HCT116 (cell line): ENCODE measurements around the gene C11orf54. TPM values are rescaled to one million over a fixed set of nuclear protein-coding genes. Genes with fewer than 3 reads are reported as not detected.

Experiments used
- ATAC-seq: fragments of 200-7000 bp; cut with Tn5 transposase; 2 replicates; pipeline ENCODE4 v1.9.1; 2020; ENCODE audit warnings: mild to moderate bottlenecking, moderate library complexity
- BruUV-seq: library from RNA; stranded (reverse); fragments of 400-500 nt; replicated peaks from 2 replicates; lab custom pipeline; 2021; lab: Mats Ljungman, UMichigan
- CTCF ChIA-PET: fragments of 300-600 bp; sonication (Branson Sonifier 250); formaldehyde crosslinking; loops from one replicate; lab custom pipeline; 2021; ENCODE audit warnings: antibody characterized with exemption; lab: Charles Lee
- POLR2A ChIA-PET: fragments of 300-600, 350-600 bp; sonication (Branson Sonifier 250); formaldehyde crosslinking; loops from one replicate; lab custom pipeline; 2021; ENCODE audit warnings: antibody characterized with exemption; lab: Charles Lee
- RAD21 ChIA-PET, 2 experiments: fragments of 300-600 bp; sonication (Branson Sonifier 250); formaldehyde crosslinking; loops; one replicate each; lab custom pipeline; 2023; ENCODE audit warnings: low total read pairs in 2 of 2; ENCODE audit not compliant: uncharacterized antibody in 2 of 2, unreplicated experiment in 2 of 2, low non-redundant PET in 1 of 2; lab: Charles Lee
- DNase-seq: peaks from one replicate; pipeline ENCODE4 v3.0.0-alpha.2; 2010; ENCODE audit warnings: low read depth, low spot score
- H2AFZ ChIP-seq: fragments of 200-600 bp; shearing (Covaris generic), sonication (generic); 2 replicates; pipeline ENCODE4 v1.6.1; 2017; ENCODE audit warnings: low read depth, mixed run types, mixed read lengths, antibody characterized with exemption, low read length; ENCODE audit not compliant: poor library complexity, severe bottlenecking
- H3K27ac ChIP-seq: 2 replicates; pipeline ENCODE4 v1.5.1; 2012; ENCODE audit warnings: low read depth, low read length
- H3K27me3 ChIP-seq: fragments of 200-600 bp; sonication (generic); 2 replicates; pipeline ENCODE4 v1.6.1; 2016; ENCODE audit warnings: mixed run types, low read length, mixed read lengths; ENCODE audit not compliant: insufficient read depth
- H3K36me3 ChIP-seq, 2 experiments: fragments of 200-500 bp in 1 of 2; fragments of 200-600 bp in 1 of 2; sonication (Bioruptor generic) in 1 of 2; sonication (generic) in 1 of 2; 2 replicates each; pipeline versions ENCODE4 v1.5.1 to v1.6.1; 2014 to 2016; ENCODE audit warnings: low read length in 2 of 2, inconsistent platforms in 1 of 2, mixed read lengths in 1 of 2, mixed run types in 1 of 2; ENCODE audit not compliant: insufficient read depth in 2 of 2, control insufficient read depth in 1 of 2
- H3K4me1 ChIP-seq, 2 experiments: fragments of 200-600 bp in 1 of 2; sonication (generic) in 1 of 2; 2 replicates each; pipeline versions ENCODE4 v1.5.1 to v1.6.1; 2012 to 2017; ENCODE audit warnings: low read length in 2 of 2, inconsistent platforms in 1 of 2, mild to moderate bottlenecking in 1 of 2, mixed read lengths in 1 of 2, mixed run types in 1 of 2, moderate library complexity in 1 of 2; ENCODE audit not compliant: insufficient read depth in 2 of 2, control insufficient read depth in 1 of 2
- H3K4me2 ChIP-seq: fragments of 200-600 bp; sonication (generic); 2 replicates; pipeline ENCODE4 v1.6.1; 2017; ENCODE audit warnings: mixed run types, low read length, mixed read lengths
- H3K4me3 ChIP-seq, 2 experiments: fragments of 200-600 bp in 1 of 2; sonication (generic) in 1 of 2; replicated peaks in 1 of 2; 2 replicates each; pipeline ENCODE4 v1.5.1; 2011 to 2016; ENCODE audit warnings: low read length in 2 of 2, control low read depth in 1 of 2, low read depth in 1 of 2, mild to moderate bottlenecking in 1 of 2, mixed read lengths in 1 of 2, mixed run types in 1 of 2
- H3K79me2 ChIP-seq: fragments of 200-600 bp; sonication (generic); 2 replicates; pipeline ENCODE4 v1.6.1; 2017; ENCODE audit warnings: mild to moderate bottlenecking, mixed run types, low read length, moderate library complexity, mixed read lengths; ENCODE audit not compliant: insufficient read depth
- H3K9ac ChIP-seq: fragments of 200-600 bp; sonication (generic); 2 replicates; pipeline ENCODE4 v1.6.1; 2016; ENCODE audit warnings: low read length, mixed read lengths
- H3K9me2 ChIP-seq: fragments of 200-600 bp; sonication (generic), shearing (Covaris generic); 2 replicates; pipeline ENCODE4 v1.6.1; 2017; ENCODE audit warnings: mixed run types, mild to moderate bottlenecking, moderate library complexity; ENCODE audit not compliant: insufficient read depth
- H3K9me3 ChIP-seq, 2 experiments: fragments of 200-500 bp in 1 of 2; fragments of 200-600 bp in 1 of 2; sonication (Bioruptor generic) in 1 of 2; sonication (generic) in 1 of 2; 2 replicates each; pipeline ENCODE4 v1.6.1; 2014 to 2017; ENCODE audit warnings: low read length in 2 of 2, mixed read lengths in 2 of 2, inconsistent platforms in 1 of 2, low read depth in 1 of 2, mild to moderate bottlenecking in 1 of 2, mixed run types in 1 of 2, moderate library complexity in 1 of 2; ENCODE audit not compliant: control insufficient read depth in 1 of 2, insufficient read depth in 1 of 2
- H4K20me1 ChIP-seq: fragments of 200-600 bp; sonication (generic), shearing (Covaris generic); 2 replicates; pipeline ENCODE4 v1.6.1; 2017; ENCODE audit warnings: mixed run types, mild to moderate bottlenecking, moderate library complexity; ENCODE audit not compliant: insufficient read depth
- CBX3 ChIP-seq: IDR thresholded peaks from 2 replicates; pipeline ENCODE4 v1.6.1; 2012; ENCODE audit warnings: low read depth
- EGR1 ChIP-seq: IDR thresholded peaks from 2 replicates; pipeline ENCODE4 v1.6.1; 2012; ENCODE audit warnings: low read depth
- EZH2 ChIP-seq: fragments of 200-600 bp; sonication (generic); IDR thresholded peaks from 2 replicates; pipeline ENCODE4 v1.6.1; 2017; ENCODE audit warnings: antibody characterized with exemption, mixed run types
- JUND ChIP-seq: IDR thresholded peaks from 2 replicates; pipeline ENCODE4 v1.6.1; 2012
- RAD21 ChIP-seq: IDR thresholded peaks from 2 replicates; pipeline ENCODE4 v1.6.1; 2012; ENCODE audit warnings: low read depth, mild to moderate bottlenecking
- SIN3A ChIP-seq: IDR thresholded peaks from 2 replicates; pipeline ENCODE4 v1.6.1; 2012; ENCODE audit warnings: low read depth
- SP1 ChIP-seq: IDR thresholded peaks from 2 replicates; pipeline ENCODE4 v1.6.1; 2012; ENCODE audit warnings: low read depth
- SRF ChIP-seq: IDR thresholded peaks from 2 replicates; pipeline ENCODE4 v1.6.1; 2012; ENCODE audit warnings: low read depth
- TCF7L2 ChIP-seq: IDR thresholded peaks from 2 replicates; pipeline ENCODE4 v1.7.0; 2011; ENCODE audit warnings: borderline replicate concordance, inconsistent platforms; ENCODE audit not compliant: insufficient read depth, insufficient read length; ENCODE audit errors: extremely low read depth
- ZFX ChIP-seq: fragments of 450-650 bp; IDR thresholded peaks from 2 replicates; pipeline ENCODE4 v1.6.1; 2017
- ZNF274 ChIP-seq: fragments of 200-500 bp; sonication (Bioruptor generic); IDR thresholded peaks from 2 replicates; pipeline ENCODE4 v1.6.1; 2014; ENCODE audit warnings: mild to moderate bottlenecking, low read depth, low read length, inconsistent platforms
- intact Hi-C: fragments of 100-400 bp; cut with micrococcal nuclease; formaldehyde crosslinking; loops from 2 replicates; pipeline ENCODE4 v1.10.0; 2022
- total RNA-seq: library from RNA; stranded (reverse); gene quantifications from one replicate; pipeline ENCODE4 v1.2.1, GENCODE V29; 2021; ENCODE audit not compliant: unreplicated experiment
- TF ChIP-seq, protein P1 (sequence below): IDR thresholded peaks from 2 replicates; pipeline ENCODE4 v1.6.1; 2012; ENCODE audit warnings: low read depth

Gene C11orf54
- total RNA-seq, 1 experiment from 2014 or later, result 26.1 TPM

DNA sequence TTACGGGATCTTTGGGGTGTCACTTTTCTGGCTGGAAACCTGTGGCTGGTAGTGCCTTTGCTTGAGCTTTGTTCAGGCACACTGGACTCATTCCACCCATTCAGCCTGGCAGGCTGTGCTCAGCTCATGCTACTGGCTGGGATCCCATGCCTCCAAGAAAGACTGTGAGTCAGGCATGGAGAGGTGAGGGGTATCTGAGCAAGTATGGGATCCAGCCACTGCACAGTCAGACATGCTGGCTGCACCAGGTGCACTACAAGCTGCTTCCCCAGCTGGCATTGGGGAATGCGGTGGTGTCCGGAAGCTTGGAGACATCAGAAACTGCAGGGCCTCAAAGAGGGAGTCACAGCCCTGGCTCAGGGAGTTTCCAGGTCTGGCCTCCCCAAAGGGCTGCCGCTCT is 30.7 kb downstream of the C11orf54 start:
- POLR2A ChIA-PET, result interaction anchor here (0.7 kb wide), 1 partner anchor 31 kb away, joined by 3 read pairs; the partner anchor contains the start of genes C11orf54 and TAF1D
- no peak for DNase-seq

DNA sequence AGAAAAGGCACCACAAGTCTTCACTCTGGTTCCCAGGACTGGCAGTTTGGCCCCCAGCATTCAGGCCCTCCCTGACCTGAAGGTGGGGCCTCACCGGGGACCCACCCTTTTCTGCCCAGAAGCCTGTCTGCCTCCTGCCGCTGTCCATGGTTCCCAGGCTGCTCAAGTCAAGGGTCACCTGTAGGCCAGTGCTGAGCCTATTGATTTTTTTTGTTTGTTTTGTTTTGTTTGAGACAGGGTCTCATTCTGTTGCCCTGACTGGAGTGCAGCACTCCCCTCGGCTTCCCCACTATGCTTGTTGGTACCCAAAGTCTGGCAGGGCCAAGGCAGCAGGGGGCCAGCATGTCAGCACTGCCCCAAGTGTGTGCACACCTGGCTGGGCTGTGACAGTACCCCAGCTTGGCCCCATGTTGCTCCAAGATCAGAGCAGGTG is 31.6 kb downstream of the C11orf54 start:
- ChIA-PET POLR2A (no interaction called here), CTCF (no interaction called here), RAD21 (no interaction called here)
- H3K27me3 ChIP-seq, result no peaks in the 10 kb centered on the region
- ATAC-seq (peak; percentile 57; the same call in 1 of the 2 replicates), DNase-seq (no peak)
- no peak overlapping the region for H3K27ac ChIP-seq
- no peaks in the 10 kb centered on the region for H3K79me2 ChIP-seq
- H4K20me1 ChIP-seq, result no peaks in the 10 kb centered on the region
- H3K4me2 ChIP-seq, result no peak overlapping the region
- no peaks in the 10 kb centered on the region for H3K36me3 ChIP-seq
- H3K9me2 ChIP-seq, result no peaks in the 10 kb centered on the region
- H3K9ac ChIP-seq, result no peak overlapping the region
- no peak overlapping the region for H2AFZ ChIP-seq
- BruUV-seq, result no TSS peak
- intact Hi-C loops, result no loop called here
- H3K4me1 ChIP-seq, result no peaks in the 10 kb centered on the region
- no peaks in the 10 kb centered on the region for H3K9me3 ChIP-seq
- H3K4me3 ChIP-seq, result no peak overlapping the region
- TF ChIP-seq TCF7L2 (no peak), SP1 (no peak), EGR1 (no peak)
- TF ChIP-seq, protein P1, sequence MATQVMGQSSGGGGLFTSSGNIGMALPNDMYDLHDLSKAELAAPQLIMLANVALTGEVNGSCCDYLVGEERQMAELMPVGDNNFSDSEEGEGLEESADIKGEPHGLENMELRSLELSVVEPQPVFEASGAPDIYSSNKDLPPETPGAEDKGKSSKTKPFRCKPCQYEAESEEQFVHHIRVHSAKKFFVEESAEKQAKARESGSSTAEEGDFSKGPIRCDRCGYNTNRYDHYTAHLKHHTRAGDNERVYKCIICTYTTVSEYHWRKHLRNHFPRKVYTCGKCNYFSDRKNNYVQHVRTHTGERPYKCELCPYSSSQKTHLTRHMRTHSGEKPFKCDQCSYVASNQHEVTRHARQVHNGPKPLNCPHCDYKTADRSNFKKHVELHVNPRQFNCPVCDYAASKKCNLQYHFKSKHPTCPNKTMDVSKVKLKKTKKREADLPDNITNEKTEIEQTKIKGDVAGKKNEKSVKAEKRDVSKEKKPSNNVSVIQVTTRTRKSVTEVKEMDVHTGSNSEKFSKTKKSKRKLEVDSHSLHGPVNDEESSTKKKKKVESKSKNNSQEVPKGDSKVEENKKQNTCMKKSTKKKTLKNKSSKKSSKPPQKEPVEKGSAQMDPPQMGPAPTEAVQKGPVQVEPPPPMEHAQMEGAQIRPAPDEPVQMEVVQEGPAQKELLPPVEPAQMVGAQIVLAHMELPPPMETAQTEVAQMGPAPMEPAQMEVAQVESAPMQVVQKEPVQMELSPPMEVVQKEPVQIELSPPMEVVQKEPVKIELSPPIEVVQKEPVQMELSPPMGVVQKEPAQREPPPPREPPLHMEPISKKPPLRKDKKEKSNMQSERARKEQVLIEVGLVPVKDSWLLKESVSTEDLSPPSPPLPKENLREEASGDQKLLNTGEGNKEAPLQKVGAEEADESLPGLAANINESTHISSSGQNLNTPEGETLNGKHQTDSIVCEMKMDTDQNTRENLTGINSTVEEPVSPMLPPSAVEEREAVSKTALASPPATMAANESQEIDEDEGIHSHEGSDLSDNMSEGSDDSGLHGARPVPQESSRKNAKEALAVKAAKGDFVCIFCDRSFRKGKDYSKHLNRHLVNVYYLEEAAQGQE, result peak; percentile 58

More for the DNA sequence above, 30.7 kb downstream of the C11orf54 start:
- no peak for TF ChIP-seq ZNF274
- no peak for TF ChIP-seq JUND
- TF ChIP-seq EZH2, result no peak
- no peak for TF ChIP-seq CBX3
- TF ChIP-seq TCF7L2, result no peak
- no peak for TF ChIP-seq SRF
- TF ChIP-seq SIN3A, result no peak
- TF ChIP-seq RAD21, result no peak
- no peak for TF ChIP-seq ZFX
- Histone ChIP-seq H3K9me3 (no peaks in the 10 kb centered on the region), H3K9me2 (no peaks in the 10 kb centered on the region), H3K79me2 (no peaks in the 10 kb centered on the region), H3K27me3 (no peaks in the 10 kb centered on the region), H3K4me2 (no peak overlapping the region), H3K4me1 (no peaks in the 10 kb centered on the region), H3K36me3 (no peaks in the 10 kb centered on the region), H3K9ac (no peak overlapping the region), H2AFZ (no peak overlapping the region), H4K20me1 (no peaks in the 10 kb centered on the region), H3K4me3 (no peak overlapping the region), H3K27ac (no peak overlapping the region)
- CTCF ChIA-PET, result no interaction called here
- intact Hi-C loops, result no loop called here
- RAD21 ChIA-PET, result no interaction called here
- BruUV-seq, result no TSS peak
- no peak for ATAC-seq
